Tibial artery (tissue), 4 donors: Measurements from ENCODE around the gene DNAH12.

Experiments
- DNase-seq, 2 donors: peaks; one replicate each; pipeline ENCODE4 v3.0.0-alpha.2; 2019
- H3K27ac ChIP-seq, 2 donors: fragments of 200-600 bp; sonication (generic) in 1 of 2; 1 replicate in 1 of 2; 2 replicates in 1 of 2; pipeline ENCODE4 v1.5.1; 2018 to 2019; ENCODE audit warnings: mild to moderate bottlenecking in 1 of 2
- H3K27me3 ChIP-seq, 2 donors: fragments of 200-600 bp; sonication (generic) in 1 of 2; one replicate each; pipeline versions ENCODE4 v1.5.1 to v1.6.0; 2016 to 2019
- H3K36me3 ChIP-seq, 3 donors: fragments of 200-600 bp; sonication (generic) in 2 of 3; one replicate each; pipeline ENCODE4 v1.5.1; 2016 to 2019; ENCODE audit warnings: mild to moderate bottlenecking in 2 of 3
- H3K4me1 ChIP-seq, 4 donors: fragments of 200-600 bp; sonication (generic) in 2 of 4; 1 replicate in 3 of 4; 2 replicates in 1 of 4; pipeline ENCODE4 v1.5.1; 2016 to 2019
- H3K4me3 ChIP-seq, 2 donors: fragments of 200-600 bp; sonication (generic) in 1 of 2; 1 replicate in 1 of 2; 2 replicates in 1 of 2; pipeline ENCODE4 v1.5.1; 2018 to 2019; ENCODE audit warnings: mild to moderate bottlenecking in 2 of 2
- H3K9me3 ChIP-seq, 3 donors: fragments of 200-600 bp; sonication (generic) in 1 of 3; one replicate each; pipeline ENCODE4 v1.5.1; 2016 to 2019
- intact Hi-C: fragments of 100-400 bp; cut with DNase I; formaldehyde crosslinking; loops from one replicate; pipeline ENCODE4 v1.15.0; 2023; ENCODE audit warnings: low total_unique reads
- TF ChIP-seq, protein P1 (sequence below), 2 experiments: fragments of 200-600 bp in 1 of 2; fragments of 450-650 bp in 1 of 2; IDR thresholded peaks; one replicate each; pipeline ENCODE4 v1.5.1; 2017 to 2019; ENCODE audit warnings: antibody characterized with exemption in 2 of 2, mild to moderate bottlenecking in 1 of 2, moderate library complexity in 1 of 2

DNAH12 gene, protein sequence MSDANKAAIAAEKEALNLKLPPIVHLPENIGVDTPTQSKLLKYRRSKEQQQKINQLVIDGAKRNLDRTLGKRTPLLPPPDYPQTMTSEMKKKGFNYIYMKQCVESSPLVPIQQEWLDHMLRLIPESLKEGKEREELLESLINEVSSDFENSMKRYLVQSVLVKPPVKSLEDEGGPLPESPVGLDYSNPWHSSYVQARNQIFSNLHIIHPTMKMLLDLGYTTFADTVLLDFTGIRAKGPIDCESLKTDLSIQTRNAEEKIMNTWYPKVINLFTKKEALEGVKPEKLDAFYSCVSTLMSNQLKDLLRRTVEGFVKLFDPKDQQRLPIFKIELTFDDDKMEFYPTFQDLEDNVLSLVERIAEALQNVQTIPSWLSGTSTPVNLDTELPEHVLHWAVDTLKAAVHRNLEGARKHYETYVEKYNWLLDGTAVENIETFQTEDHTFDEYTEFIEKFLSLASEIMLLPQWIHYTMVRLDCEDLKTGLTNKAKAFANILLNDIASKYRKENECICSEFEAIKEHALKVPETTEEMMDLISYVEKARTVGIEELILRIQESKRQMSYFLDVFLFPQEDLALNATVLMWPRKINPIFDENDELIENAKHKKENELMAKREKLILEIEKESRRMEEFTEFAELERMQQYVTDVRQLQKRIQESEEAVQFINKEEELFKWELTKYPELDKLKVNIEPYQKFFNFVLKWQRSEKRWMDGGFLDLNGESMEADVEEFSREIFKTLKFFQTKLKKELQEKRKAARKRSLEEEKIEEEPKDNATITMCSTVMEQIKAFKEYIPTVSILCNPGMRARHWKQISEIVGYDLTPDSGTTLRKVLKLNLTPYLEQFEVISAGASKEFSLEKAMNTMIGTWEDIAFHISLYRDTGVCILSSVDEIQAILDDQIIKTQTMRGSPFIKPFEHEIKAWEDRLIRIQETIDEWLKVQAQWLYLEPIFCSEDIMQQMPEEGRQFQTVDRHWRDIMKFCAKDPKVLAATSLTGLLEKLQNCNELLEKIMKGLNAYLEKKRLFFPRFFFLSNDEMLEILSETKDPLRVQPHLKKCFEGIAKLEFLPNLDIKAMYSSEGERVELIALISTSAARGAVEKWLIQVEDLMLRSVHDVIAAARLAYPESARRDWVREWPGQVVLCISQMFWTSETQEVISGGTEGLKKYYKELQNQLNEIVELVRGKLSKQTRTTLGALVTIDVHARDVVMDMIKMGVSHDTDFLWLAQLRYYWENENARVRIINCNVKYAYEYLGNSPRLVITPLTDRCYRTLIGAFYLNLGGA (N-terminal part only)

DNA sequence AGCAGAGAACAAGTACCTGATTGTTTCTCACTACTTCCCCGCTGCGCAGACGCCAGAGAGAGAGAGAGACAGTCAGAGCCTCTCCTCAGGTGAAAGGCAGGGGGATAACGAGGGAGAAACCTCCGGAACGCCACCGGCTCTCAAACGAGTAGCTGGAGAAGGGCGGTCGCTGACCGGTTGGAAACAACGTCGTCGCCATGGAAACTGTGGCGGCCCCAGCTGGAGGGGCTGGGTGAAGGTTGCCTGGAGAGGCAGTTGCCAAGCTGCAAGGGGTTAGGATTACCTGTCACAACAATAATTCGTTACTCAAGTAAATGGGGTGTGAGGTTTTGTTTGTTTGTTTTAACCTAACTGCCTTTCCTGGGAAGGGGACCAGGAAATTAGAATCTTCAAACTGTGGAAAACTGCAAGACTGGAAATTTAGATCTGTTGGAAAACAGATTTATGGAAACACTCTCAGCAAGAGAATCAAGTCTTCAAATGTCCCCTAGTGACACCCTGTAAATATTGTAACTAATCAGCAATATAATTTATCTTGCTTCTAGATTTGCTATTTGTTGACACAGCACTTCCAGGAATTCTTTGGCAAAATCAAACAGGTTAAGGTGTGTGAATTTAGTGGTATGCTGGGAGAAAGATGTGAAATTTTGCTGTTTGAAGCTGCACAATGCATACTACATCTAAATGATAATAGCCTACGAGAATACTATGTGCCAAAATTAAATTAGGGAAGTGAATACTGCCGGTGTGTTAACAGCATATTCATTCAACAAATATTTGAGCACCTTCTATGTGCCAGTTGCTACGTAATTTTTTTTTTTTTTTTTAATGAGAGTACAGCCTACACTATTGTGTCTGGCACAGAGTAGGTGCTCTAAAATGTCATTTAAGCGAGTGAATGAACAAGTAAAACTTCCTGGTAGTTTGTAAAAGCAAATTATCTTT lies at the start of gene DNAH12:
TSS of gene DNAH12 (minus strand) at position 164 of the 945 bp plus-strand sequence. CDS start 1,474 bp downstream, outside the sequence.
- Histone ChIP-seq H3K27me3 (peaks cover 0 to 4% of the 10 kb centered on the region in 2 donors), H3K4me3 (peak within 1 kb of the TSS in 1 of 2 donors; percentile 16), H3K9me3 (no peaks in the 10 kb centered on the region), H3K4me1 (peaks cover 0 to 14% (median 2%) of the 10 kb centered on the region in 4 donors), H3K36me3 (no peaks in the 10 kb centered on the region), H3K27ac (no peak within 1 kb of the TSS)
- intact Hi-C loops, result no loop called here
- TF ChIP-seq, protein P1, sequence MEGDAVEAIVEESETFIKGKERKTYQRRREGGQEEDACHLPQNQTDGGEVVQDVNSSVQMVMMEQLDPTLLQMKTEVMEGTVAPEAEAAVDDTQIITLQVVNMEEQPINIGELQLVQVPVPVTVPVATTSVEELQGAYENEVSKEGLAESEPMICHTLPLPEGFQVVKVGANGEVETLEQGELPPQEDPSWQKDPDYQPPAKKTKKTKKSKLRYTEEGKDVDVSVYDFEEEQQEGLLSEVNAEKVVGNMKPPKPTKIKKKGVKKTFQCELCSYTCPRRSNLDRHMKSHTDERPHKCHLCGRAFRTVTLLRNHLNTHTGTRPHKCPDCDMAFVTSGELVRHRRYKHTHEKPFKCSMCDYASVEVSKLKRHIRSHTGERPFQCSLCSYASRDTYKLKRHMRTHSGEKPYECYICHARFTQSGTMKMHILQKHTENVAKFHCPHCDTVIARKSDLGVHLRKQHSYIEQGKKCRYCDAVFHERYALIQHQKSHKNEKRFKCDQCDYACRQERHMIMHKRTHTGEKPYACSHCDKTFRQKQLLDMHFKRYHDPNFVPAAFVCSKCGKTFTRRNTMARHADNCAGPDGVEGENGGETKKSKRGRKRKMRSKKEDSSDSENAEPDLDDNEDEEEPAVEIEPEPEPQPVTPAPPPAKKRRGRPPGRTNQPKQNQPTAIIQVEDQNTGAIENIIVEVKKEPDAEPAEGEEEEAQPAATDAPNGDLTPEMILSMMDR (IDR thresholded peaks at IDR 0.05), result no peak
- DNase-seq, result no peak

DNA sequence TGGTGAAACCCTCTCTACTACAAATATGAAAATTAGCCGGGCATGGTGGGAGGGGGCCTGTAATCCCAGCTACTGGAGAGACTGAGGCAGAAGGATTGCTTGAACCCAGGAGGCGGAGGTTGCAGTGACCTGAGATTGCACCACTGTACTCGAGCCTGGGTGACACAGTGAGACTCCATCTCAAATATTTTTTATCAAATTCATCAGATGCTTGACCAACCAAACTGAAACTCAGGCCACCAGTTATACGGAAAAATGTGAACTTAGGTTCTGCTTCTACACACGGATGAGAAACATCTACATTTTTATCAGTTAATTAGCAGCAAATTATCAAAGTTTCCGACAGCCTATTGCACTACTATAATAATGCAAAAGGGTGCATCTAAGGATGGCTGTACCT lies 48.2 kb upstream of the DNAH12 start:
- H3K27ac ChIP-seq, result no peak overlapping the region
- H3K36me3 ChIP-seq, result no peaks in the 10 kb centered on the region
- H3K27me3 ChIP-seq, result no peaks in the 10 kb centered on the region
- DNase-seq, result no peak
- TF ChIP-seq, protein P1 (IDR thresholded peaks at IDR 0.05), result no peak
- H3K9me3 ChIP-seq, result no peaks in the 10 kb centered on the region
- H3K4me3 ChIP-seq, result no peak overlapping the region
- intact Hi-C loops, result no loop called here
- peaks cover 0 to 73% (median 31%) of the 10 kb centered on the region in 4 donors for H3K4me1 ChIP-seq

DNA sequence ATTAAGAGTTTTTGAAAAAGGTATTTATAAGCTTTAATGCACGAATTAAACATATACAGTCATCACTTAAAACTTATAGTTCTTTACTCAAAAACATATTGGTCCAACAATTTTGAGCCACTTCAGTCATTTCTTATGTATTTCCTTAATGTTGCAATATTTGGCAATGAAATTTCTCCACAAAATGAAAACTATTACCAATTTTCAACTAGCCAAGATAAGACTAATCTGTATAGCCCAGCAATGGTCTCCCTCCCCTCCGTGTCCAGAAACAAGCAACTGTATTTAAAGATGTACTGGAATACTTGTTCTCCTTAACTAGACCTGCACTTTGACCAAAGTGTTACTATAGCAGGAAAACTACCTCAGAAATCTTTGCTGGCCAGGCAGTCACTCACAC lies 43.8 kb upstream of the DNAH12 start:
- intact Hi-C loops, result no loop called here
- Histone ChIP-seq H3K27me3 (no peaks in the 10 kb centered on the region), H3K4me3 (no peak overlapping the region), H3K4me1 (peaks cover 0 to 82% (median 21%) of the 10 kb centered on the region in 4 donors), H3K36me3 (peaks cover 0 to 7% (median 4%) of the 10 kb centered on the region in 3 donors), H3K9me3 (no peaks in the 10 kb centered on the region), H3K27ac (no peak overlapping the region)
- DNase-seq, result no peak
- TF ChIP-seq, protein P1 (IDR thresholded peaks at IDR 0.05), result no peak

DNA sequence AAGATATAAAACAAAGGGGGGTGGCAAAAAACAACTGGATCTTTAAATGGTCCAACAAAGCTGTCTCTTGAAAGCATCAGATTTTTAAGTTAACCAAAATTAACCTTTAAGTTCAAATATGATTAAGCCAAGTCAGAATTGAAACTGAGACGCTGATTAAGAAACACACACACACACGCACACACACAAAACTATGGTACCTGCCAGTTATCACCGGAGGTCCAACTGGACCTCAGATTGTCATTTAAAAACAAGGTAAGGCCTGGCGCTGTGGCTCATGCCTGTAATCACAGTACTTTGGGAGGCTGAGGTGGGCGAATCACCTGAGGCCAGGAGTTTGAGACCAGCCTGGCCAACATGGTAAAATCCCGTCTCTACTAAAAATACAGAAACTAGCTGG lies 42.6 kb upstream of the DNAH12 start:
- no peaks in the 10 kb centered on the region for H3K9me3 ChIP-seq
- intact Hi-C loops, result no loop called here
- no peaks in the 10 kb centered on the region for H3K27me3 ChIP-seq
- DNase-seq, result no peak
- H3K4me3 ChIP-seq, result no peak overlapping the region
- TF ChIP-seq, protein P1 (IDR thresholded peaks at IDR 0.05), result no peak
- H3K27ac ChIP-seq, result no peak overlapping the region
- peaks cover 4 to 7% (median 5%) of the 10 kb centered on the region in 3 donors for H3K36me3 ChIP-seq
- peaks cover 0 to 74% (median 17%) of the 10 kb centered on the region in 4 donors for H3K4me1 ChIP-seq
